Osteoblast (primary cell): ENCODE results near the gene SLC10A1. TPM values are rescaled to one million over a fixed set of nuclear protein-coding genes. Genes with fewer than 3 reads are reported as not detected.

ENCODE experiments used
- DNase-seq: peaks from one replicate; pipeline ENCODE4 v3.0.0; 2011; ENCODE audit warnings: low spot score, mixed read lengths; ENCODE audit not compliant: insufficient read length; ENCODE audit errors: missing footprints
- H2AFZ ChIP-seq: 2 replicates; pipeline ENCODE4 v1.6.0; 2011; ENCODE audit warnings: mild to moderate bottlenecking, low read length
- H3K27ac ChIP-seq: 2 replicates; pipeline ENCODE4 v1.5.1; 2011; ENCODE audit warnings: mild to moderate bottlenecking, low read depth, low read length, moderate library complexity
- H3K27me3 ChIP-seq: 2 replicates; pipeline ENCODE4 v1.6.0; 2012; ENCODE audit warnings: mild to moderate bottlenecking, control low read depth, inconsistent platforms, low read length, moderate library complexity; ENCODE audit not compliant: insufficient read depth
- H3K36me3 ChIP-seq: 2 replicates; pipeline ENCODE4 v1.5.1; 2011; ENCODE audit warnings: mild to moderate bottlenecking, low read length, control low read depth, moderate library complexity; ENCODE audit not compliant: insufficient read depth
- H3K4me1 ChIP-seq: 2 replicates; pipeline ENCODE4 v1.5.1; 2011; ENCODE audit warnings: mild to moderate bottlenecking, low read length, control low read depth, moderate library complexity; ENCODE audit not compliant: insufficient read depth
- H3K4me2 ChIP-seq: 2 replicates; pipeline ENCODE4 v1.6.0; 2011; ENCODE audit warnings: mild to moderate bottlenecking, low read length; ENCODE audit not compliant: insufficient read depth
- H3K4me3 ChIP-seq: fragments of 200-600 bp; sonication (generic); 3 replicates; pipeline ENCODE4 v1.5.1; 2012; ENCODE audit warnings: mild to moderate bottlenecking, low read length, inconsistent platforms; ENCODE audit not compliant: insufficient read depth
- H3K79me2 ChIP-seq: 2 replicates; pipeline ENCODE4 v1.6.0; 2012; ENCODE audit warnings: mild to moderate bottlenecking, low read length, control low read depth, inconsistent platforms; ENCODE audit not compliant: insufficient read depth
- H3K9me3 ChIP-seq: 2 replicates; pipeline ENCODE4 v1.5.1; 2011; ENCODE audit warnings: low read depth, low read length, control low read depth
- H4K20me1 ChIP-seq: 2 replicates; pipeline ENCODE4 v1.6.0; 2012; ENCODE audit warnings: mild to moderate bottlenecking, low read length, control low read depth; ENCODE audit not compliant: insufficient read depth
- total RNA-seq: library from RNA; depleted of rRNA; stranded (reverse); fragments of >200 nt; gene quantifications from 2 replicates; pipeline ENCODE4 v1.2.3, GENCODE V29; 2012
- TF ChIP-seq, protein P1 (sequence below): IDR thresholded peaks from 2 replicates; pipeline ENCODE4 v1.5.1; 2011; ENCODE audit warnings: mild to moderate bottlenecking, low read depth, low read length, moderate library complexity; ENCODE audit errors: extremely low read depth

SLC10A1 gene
- total RNA-seq, 1 donor: not detected

GRCh38 chr14:69772082-69773017 is 24.7 kb downstream of the SLC10A1 start:
- Histone ChIP-seq H3K79me2 (peaks cover 47% of the 10 kb centered on the region), H3K4me3 (no peak overlapping the region), H3K4me1 (peaks cover 16% of the 10 kb centered on the region), H3K4me2 (no peak overlapping the region), H3K27ac (no peak overlapping the region), H2AFZ (no peak overlapping the region), H3K9me3 (no peaks in the 10 kb centered on the region), H3K27me3 (no peaks in the 10 kb centered on the region), H4K20me1 (peaks cover 57% of the 10 kb centered on the region), H3K36me3 (peaks cover 96% of the 10 kb centered on the region)
- TF ChIP-seq, protein P1, sequence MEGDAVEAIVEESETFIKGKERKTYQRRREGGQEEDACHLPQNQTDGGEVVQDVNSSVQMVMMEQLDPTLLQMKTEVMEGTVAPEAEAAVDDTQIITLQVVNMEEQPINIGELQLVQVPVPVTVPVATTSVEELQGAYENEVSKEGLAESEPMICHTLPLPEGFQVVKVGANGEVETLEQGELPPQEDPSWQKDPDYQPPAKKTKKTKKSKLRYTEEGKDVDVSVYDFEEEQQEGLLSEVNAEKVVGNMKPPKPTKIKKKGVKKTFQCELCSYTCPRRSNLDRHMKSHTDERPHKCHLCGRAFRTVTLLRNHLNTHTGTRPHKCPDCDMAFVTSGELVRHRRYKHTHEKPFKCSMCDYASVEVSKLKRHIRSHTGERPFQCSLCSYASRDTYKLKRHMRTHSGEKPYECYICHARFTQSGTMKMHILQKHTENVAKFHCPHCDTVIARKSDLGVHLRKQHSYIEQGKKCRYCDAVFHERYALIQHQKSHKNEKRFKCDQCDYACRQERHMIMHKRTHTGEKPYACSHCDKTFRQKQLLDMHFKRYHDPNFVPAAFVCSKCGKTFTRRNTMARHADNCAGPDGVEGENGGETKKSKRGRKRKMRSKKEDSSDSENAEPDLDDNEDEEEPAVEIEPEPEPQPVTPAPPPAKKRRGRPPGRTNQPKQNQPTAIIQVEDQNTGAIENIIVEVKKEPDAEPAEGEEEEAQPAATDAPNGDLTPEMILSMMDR: no peak
- DNase-seq: no peak

- peaks cover 84% of the 10 kb centered on the region for H3K36me3 ChIP-seq
- no peak overlapping the region for H3K27ac ChIP-seq
- H3K79me2 ChIP-seq: peaks cover 51% of the 10 kb centered on the region
- H3K9me3 ChIP-seq: no peaks in the 10 kb centered on the region
- no peaks in the 10 kb centered on the region for H3K27me3 ChIP-seq
- peaks cover 52% of the 10 kb centered on the region for H4K20me1 ChIP-seq
- H2AFZ ChIP-seq: no peak overlapping the region
- TF ChIP-seq, protein P1: no peak
- peaks cover 20% of the 10 kb centered on the region for H3K4me1 ChIP-seq
- H3K4me2 ChIP-seq: no peak overlapping the region
- H3K4me3 ChIP-seq: no peak overlapping the region
- no peak for DNase-seq
Measured at GRCh38 chr14:69771136-69771535, 25.9 kb downstream of the SLC10A1 start.

GRCh38 chr14:69770559-69770958 is 26.5 kb downstream of the SLC10A1 start:
- Histone ChIP-seq H3K36me3 (peaks cover 78% of the 10 kb centered on the region), H3K27me3 (no peaks in the 10 kb centered on the region), H3K4me2 (no peak overlapping the region), H3K79me2 (peaks cover 49% of the 10 kb centered on the region), H3K4me1 (peaks cover 20% of the 10 kb centered on the region), H4K20me1 (peaks cover 47% of the 10 kb centered on the region), H2AFZ (no peak overlapping the region), H3K9me3 (no peaks in the 10 kb centered on the region), H3K4me3 (no peak overlapping the region), H3K27ac (no peak overlapping the region)
- TF ChIP-seq, protein P1: no peak
- DNase-seq: peak; percentile 26

GRCh38 chr14:69769623-69770022 is 27.4 kb downstream of the SLC10A1 start:
- peaks cover 69% of the 10 kb centered on the region for H3K36me3 ChIP-seq
- H3K9me3 ChIP-seq: no peaks in the 10 kb centered on the region
- peak overlapping the region; percentile 27 for H3K4me2 ChIP-seq
- H3K4me1 ChIP-seq: peaks cover 20% of the 10 kb centered on the region
- peaks cover 42% of the 10 kb centered on the region for H4K20me1 ChIP-seq
- no peak overlapping the region for H3K27ac ChIP-seq
- H3K4me3 ChIP-seq: no peak overlapping the region
- no peak overlapping the region for H2AFZ ChIP-seq
- H3K79me2 ChIP-seq: peaks cover 49% of the 10 kb centered on the region
- TF ChIP-seq, protein P1: no peak
- no peaks in the 10 kb centered on the region for H3K27me3 ChIP-seq
- no peak for DNase-seq
